DMS 273 treated with DMSO at 0.1 percent for 48 hours (cell line): ENCODE data around the gene NR4A3.
A peak's percentile ranks its signal among the peaks of the same experiment; 100 is the strongest.
"Not testable (repeated sequence)": the region's sequence is repeated elsewhere in the genome, so short reads cannot be mapped to it uniquely, and the experiment has no call there.

Experiments
- DNase-seq: peaks from one replicate; lab custom pipeline; 2025; lab: John Stamatoyannopoulos, UW

Gene NR4A3

GRCh38 chr9:99821396-99822108, at the start of gene NR4A3:
Gene NR4A3 (plus strand): TSS chr9:99821885. CDS start chr9:99828043, 6,158 bp downstream.
- DNase-seq: peak; percentile 80

GRCh38 chr9:99773468-99774138, 48.1 kb upstream of the NR4A3 start:
- no peak for DNase-seq

- no peak for DNase-seq
These were observed 43.4 kb upstream of the NR4A3 start for GRCh38 chr9:99778308-99778707.

- no peak for DNase-seq
These were observed 42.8 kb upstream of the NR4A3 start for GRCh38 chr9:99778836-99779235.

GRCh38 chr9:99779277-99779676, 42.4 kb upstream of the NR4A3 start:
- DNase-seq: no peak

- not testable (repeated sequence) for DNase-seq
These were observed 39.3 kb upstream of the NR4A3 start for GRCh38 chr9:99782349-99782748.

GRCh38 chr9:99782962-99783718, 38.5 kb upstream of the NR4A3 start:
- DNase-seq: no peak

- DNase-seq: no peak
These were observed 37.9 kb upstream of the NR4A3 start for GRCh38 chr9:99783799-99784198.

GRCh38 chr9:99785010-99785590, 36.6 kb upstream of the NR4A3 start:
- DNase-seq: no peak

GRCh38 chr9:99787556-99787955, 34.1 kb upstream of the NR4A3 start:
- no peak for DNase-seq

GRCh38 chr9:99793528-99793927, 28.2 kb upstream of the NR4A3 start:
- no peak for DNase-seq

- no peak for DNase-seq
These were observed 25.5 kb upstream of the NR4A3 start for GRCh38 chr9:99796231-99796630.

- no peak for DNase-seq
These were observed 19.9 kb upstream of the NR4A3 start for GRCh38 chr9:99801775-99802174.

GRCh38 chr9:99803694-99804093, 18.0 kb upstream of the NR4A3 start:
- DNase-seq: no peak

- DNase-seq: no peak
These were observed 14.3 kb upstream of the NR4A3 start for GRCh38 chr9:99807276-99807852.

- DNase-seq: no peak
These were observed 13.7 kb upstream of the NR4A3 start for GRCh38 chr9:99807956-99808355.

- no peak for DNase-seq
These were observed 13.2 kb upstream of the NR4A3 start for GRCh38 chr9:99808454-99808853.

GRCh38 chr9:99809586-99810319, 11.9 kb upstream of the NR4A3 start:
- no peak for DNase-seq

- DNase-seq: no peak
These were observed 10.5 kb upstream of the NR4A3 start for GRCh38 chr9:99811172-99811571.

- DNase-seq: no peak
These were observed 9.9 kb upstream of the NR4A3 start for GRCh38 chr9:99811598-99812383.

- DNase-seq: no peak
These were observed 7.9 kb upstream of the NR4A3 start for GRCh38 chr9:99813739-99814138.
